GM18517 (cell line): ENCODE measurements around the gene FOXA3.
"Not testable (repeated sequence)": the region's sequence is repeated elsewhere in the genome, so short reads cannot be mapped to it uniquely, and the experiment has no call there.

Experiments
- ATAC-seq: cut with Tn5 transposase; IDR thresholded peaks from one replicate; pipeline ENCODE4 v1.9.1; 2021; ENCODE audit warnings: mild to moderate bottlenecking, moderate library complexity; ENCODE audit not compliant: unreplicated experiment

Gene FOXA3

DNA sequence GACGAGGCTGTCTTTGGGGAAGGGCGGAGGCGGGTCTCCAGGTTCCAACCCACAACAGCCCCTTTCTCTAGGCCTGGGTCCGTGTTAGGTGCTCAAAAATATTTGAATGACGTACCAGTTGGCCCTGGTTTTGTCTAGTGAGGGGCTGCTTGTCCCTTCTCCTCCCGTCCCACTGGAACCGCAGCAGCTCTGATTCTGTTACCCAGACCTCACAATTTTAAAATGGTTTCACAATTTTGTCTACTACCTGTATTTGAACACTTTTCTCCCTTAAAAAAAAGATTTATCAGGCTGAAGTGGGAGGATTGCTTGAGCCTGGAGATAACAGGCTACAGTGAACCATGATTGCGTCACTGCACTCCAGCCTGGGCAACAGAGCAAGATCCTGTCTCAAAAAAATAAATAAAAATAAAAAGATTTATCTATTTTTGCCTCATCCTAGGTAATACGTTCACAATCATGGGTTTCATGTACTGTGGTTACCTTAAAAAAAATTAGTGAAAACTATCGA is 23.1 kb downstream of the FOXA3 start:
- ATAC-seq, result no peak

DNA sequence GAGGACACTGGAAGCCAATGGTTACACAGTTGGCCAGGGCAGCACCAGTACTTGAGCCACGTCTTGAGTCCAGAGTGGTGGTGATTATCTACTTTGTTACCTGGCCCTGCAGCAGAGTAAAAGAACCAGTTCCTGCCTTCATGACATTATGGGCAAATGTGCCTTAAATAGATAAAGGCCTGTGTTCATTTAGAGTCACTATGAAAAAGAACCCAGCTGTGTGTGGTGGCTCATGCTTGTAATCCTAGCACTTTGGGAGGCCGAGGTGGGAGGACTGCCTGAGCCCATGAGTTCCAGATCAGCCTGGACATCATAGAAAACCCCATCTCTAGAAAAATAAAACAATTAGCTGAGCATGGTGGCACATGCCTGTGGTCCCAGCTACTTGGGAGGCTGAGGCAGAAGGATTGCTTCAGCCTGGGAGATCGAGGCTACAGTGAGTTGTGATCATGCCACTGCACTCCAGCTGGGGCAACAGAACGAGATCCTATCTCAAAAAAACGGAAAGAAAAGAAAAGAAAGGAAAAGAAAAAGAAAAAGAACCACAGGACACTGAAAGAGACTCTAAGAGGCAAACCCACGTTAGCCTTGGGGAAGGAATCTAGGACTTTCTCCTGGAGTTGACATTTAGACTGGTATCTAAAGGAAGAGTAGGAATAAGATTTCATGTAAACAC is 25.2 kb downstream of the FOXA3 start:
- ATAC-seq, result no peak

DNA sequence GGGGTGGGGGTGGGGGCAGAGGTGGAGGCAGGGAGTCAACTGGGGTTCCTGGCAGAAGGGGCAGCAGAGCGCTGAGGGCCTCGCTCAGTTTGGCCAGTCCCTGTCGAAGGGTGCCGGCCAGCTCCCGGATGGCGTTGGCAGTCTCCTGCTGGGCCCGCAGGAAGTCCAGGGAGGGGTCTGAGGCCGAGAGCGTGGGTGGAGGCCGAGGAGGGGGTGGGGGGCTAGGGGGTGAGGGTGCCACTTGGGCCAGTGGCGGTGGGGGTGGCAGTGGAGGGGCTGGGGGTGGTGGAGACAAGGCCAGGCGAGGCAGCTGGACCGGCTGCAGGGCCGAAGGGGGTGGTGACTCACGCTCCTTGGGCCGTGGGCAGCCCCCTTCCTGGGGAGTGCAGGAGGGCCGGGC is 26.8 kb downstream of the FOXA3 start:
- ATAC-seq, result no peak

DNA sequence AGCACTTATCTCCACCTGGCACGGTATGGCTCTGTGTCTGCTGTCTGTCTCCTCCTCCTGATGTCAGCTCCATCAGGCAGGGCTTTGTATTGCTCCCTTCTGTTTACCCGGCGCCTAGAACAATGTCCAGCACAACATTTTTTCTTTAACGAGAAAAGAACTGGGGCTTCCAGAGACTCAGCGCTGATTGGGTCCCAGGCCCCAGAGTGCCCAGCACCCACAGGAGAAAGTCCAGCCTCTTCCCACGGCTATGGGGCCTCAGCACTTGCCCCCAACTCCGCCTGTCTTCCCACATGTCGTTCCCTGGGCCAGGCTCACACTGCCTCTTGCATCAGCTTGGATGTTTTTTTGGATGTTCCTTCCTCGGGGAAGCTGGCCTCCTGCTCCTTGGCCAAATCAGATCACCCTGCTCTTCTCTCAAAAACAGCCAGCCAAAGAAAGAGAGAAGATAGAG is 31.4 kb downstream of the FOXA3 start:
- no peak for ATAC-seq

DNA sequence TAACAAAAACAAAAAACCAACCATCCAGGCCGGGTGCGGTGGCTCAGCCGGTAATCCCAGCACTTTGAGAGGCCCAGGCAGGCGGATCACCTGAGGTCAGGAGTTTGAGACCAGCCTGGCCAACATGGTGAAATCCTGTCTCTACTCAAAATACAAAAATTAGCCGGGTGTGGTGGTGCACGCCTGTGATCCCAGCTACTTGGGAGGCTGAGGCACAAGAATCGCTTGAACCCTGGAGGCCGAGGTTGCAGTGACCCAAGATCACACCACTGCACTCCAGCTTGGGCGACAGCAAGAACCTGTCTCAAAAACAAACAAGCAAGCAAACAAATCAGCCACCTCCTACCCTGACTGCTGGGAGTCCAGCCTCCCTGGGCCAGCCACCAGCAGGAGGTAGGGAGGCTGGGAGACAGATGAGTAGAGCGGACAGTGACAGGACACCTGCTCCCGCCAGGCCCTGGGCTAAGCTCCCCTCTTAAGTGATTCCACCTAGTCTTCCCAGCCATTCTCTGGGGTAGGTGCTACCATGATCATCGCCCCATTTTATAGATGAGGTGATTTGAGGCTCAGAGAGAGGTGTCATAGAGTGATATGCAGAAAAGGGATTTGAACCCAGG is 32.0 kb downstream of the FOXA3 start:
- not testable (repeated sequence) for ATAC-seq

DNA sequence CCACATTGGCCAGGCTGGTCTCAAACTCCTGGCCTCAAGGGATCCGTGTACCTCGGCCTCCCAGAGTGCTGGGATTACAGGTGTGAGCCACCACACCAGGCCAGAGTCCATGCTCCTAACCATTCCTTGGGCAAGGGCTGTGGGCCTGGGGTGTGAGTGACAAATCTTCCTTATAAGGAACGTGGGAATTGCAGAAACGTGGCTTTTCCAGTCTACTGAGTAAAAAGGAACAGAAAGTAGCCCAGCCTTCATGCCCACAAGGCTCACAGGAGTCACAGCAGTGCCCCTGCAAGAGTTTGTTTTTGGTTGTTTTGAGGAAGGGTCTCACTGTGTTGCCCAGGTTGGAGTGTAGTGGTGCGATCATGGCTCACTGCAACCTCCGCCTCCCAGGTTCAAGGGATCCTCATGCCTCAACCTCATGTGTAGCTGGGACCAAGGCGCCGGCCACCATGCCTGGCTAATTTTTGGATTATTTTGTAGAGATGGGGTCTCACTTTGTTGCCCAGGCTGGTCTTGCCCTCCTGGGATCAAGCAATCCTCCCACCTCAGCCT is 33.2 kb downstream of the FOXA3 start:
- ATAC-seq, result no peak

DNA sequence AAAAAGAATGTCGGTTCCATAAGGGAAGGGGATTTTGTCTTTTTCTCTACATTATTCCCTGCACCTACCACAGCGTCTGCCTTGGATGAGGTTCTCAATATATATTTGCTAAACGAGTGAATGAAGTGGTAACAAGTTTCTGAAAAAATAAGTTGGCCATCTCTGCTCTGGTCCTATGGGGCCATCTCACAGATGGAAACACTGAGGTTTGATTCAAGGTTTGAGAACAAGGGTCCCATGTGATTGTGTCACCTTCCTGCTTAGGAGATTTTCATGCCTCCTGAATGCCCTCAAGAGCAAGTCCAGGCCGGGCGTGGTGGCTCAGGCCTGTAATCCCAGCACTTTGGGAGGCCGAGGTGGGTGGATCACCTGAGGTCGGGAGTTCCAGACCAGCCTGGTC is 35.1 kb downstream of the FOXA3 start:
- ATAC-seq, result no peak

DNA sequence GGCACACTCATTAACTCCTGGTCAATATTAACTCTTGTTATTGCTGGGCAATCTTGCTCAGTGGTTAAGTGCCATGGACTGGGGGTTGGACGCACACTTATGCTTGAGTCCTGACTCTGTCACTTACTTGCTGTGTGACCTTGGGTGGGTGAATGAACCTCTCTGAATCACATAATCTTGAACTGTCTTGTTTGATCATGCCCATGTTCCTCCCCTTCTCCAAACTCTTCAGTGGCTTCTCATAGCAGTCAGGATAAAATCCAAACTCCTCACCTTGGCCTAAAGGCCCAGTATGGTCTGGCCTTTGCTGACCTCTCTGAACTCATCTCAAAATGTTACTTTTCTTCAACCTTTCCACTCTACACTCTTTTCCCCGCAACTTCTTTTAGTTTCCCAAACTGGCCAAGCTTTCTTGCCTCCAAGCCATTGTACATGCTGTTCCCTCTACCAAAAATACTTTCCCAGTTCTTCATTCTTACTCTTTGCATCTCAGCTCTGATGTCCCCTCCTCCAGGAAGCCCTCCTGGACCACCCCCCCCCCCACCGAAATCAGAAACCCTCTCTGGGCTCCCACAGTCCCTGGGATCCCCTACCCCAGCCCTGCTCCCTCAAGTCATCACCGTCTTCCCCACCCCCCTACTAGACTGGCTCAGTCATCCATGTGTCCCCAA is 35.9 kb downstream of the FOXA3 start:
- no peak for ATAC-seq

DNA sequence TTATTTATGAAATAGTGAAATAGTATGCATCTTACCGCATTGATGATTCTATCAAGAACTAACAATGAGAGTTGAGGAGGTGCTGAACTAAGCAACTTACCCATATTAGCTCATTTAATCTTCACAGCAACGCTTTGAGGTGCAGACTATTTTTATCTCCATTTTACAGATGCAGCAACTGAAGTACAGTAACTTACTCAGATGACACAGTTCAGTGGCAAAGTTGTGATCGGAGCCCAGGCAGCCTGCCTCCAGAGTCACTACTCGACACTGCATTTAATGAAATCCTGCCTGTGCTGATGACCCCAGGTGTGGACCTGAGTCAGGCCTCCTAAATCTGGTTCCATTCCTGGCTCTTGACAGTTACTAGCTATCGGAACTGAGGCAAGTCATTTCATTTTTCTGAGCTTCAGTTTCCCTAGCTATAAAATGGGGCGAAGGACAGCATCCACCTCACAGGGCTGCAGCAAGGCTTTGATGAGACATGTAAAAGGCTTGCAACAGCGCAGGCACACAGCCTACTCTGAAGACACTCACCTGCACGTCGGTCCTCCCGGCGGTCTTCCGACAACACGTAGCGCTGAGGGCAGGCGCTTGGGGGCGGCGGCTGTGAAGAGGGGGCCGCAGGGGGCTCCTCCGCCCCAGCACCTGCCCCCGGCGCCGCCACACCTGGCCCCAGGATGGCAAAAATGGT is 36.8 kb downstream of the FOXA3 start:
- no peak for ATAC-seq

DNA sequence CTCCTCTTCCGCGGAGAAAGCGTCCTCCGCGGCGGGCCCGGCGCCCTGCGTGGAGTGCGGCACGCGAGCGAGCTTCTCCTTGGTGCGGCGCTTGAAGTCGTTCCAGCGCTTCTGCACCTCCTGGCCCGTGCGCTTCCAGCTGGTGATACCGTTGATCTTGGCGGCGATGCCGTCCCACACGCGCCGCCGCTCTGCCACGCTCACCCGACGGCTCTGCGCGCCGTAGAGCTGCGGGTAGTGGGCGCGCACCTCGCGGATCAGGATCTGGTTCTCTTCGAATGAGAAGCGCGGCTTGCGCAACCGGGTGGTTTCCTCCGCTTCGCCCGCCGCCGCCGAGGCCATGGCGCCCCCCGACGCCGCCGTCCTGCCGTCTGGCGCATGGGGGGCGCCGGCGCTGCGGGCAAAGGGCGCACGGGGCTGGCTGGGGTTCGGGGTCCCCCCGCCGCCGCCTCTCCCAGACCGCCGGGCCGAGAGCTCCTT is 37.3 kb downstream of the FOXA3 start:
- no peak for ATAC-seq

DNA sequence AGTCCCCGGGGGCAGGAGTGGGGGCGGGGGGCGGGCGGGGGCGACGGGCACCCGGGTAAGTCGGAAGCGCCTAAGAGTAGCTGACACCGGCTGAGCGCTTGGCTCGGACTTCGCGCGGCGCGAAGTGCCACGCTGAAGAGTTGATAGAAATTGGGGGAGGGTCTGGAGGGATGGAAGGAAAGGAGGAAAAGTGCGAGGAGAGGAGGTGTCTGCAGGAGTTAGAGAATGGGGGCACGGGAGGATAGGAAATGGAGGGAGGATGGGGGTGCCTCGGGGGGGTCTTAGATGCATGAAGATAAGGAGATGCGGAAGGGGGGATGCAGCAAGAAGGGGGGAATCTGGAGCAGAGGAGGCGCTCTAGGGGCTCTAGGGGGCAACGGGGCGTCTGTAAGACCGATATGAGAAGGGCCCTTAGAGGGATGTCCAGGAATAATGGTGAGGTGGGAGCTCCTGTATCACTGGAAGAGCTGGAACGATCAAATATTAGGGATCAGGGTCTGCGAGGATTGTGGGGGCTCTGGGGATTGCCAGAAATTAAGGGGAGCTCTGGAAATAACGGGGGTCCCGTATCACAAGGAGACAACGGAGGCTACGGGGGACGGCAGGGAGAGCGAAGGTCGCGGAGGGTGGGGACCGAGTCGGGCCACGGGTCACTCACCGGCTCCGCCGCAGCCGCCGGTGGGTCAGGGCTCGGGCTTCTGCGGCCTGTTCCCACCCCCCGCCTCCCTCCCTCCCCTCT is 38.0 kb downstream of the FOXA3 start, which contains the start of gene MYPOP:
TSS of gene MYPOP (minus strand) at position 702 of the 739 bp plus-strand sequence. CDS start 840 bp downstream, outside the sequence.
- ATAC-seq, result no peak

DNA sequence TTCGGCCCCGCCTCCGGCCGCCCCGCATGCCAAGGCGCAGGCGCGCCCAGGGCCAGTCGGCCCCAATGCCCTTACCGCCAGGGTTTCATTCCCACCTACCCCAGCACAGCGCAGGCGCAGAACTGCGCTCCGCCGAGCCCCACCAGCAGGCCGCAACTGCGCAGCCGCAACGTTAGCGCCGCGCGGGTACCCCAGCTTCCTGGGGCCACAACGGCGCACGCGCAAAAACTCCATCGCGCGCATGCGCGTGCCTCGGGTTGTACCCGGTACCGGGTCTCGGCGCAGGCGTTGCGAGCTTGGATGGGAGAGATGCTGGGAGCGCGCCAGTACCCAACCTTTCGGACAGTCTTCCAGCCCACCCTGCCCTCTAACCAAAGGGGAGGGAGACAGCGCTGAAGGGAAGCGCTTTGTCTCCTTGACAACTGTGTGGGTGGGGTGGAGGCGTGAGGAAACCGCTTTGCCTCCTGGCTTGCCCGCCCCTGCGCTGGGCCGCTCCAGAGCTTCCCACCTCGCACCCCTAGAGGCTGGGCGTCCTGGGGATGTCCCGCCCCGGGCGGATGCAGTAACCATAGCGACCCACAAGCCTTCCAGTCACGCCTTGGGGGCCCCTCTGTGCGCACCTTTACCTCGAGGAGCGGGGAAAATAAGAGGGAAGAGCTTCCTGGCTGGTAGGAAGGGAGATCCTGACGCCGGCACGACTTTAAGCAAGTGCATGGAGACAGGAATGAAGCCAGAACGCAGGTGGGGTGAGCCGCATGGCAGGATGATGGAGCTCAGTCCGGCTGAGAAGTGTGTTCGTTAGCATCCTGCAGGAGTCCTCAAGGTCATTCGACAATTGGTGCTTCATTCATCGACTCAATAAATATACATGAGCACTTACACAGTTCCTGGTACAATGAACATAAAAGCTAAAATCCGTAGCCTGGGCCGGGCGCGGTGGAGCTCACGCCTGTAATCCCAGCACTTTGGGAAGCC is 38.8 kb downstream of the FOXA3 start:
- ATAC-seq, result peak; percentile 89

DNA sequence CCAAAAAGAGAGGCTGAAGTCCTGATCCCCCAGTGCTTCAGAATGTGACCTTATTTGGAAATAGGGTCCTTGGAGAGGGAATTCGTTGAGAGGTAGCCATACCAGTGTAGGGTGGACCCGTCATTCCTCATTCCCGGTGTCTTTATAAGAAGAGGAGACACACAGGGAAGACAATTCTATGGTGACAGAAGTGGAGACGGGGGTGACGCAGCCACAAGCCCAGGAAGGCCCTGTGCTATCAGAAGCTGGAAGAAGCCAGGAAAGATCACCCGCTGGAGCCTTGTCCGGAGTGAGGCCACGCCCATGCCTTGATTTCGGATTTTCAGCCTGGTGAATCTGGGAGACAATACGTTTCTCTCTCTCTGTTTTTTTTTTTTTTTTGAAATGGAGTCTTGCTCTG is 40.9 kb downstream of the FOXA3 start:
- no peak for ATAC-seq

DNA sequence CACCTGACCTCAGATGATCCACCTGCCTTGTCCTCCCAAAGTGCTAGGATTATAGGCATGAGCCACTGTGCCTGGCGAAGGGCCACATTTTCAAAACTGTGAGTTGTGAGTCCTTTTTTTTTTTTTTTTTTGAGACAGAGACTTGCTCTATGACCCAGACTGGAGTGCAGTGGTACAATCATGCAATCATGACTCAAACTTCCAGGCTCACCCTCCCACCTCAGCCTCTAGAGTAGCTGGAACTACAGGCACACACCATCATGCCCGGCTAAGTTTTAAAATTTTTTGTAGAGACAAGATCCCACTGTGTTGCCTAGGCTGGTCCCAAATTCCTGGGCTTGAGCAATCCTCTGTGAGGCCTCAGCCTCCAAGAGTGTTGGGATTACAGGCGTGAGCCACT is 42.1 kb downstream of the FOXA3 start:
- ATAC-seq, result no peak

DNA sequence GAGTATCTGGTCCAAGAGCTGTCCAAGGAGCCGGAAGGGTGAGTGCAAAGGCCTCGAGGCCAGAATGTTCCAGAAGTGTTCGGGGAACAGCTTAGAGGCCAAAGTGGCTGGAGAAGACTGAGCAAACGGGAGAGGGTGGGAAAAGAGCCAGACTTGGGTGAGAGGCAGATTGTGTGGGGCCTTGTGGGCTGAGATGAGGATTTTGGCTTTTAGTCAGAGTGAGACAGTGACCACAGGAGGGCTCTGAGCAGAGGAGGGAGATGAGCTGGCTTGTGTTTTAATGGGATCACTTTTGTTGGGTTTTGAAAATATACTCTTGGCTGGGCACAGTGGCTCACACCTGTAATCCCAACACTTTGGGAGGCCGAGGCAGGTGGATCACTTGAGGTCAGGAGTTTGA is 44.8 kb downstream of the FOXA3 start:
- no peak for ATAC-seq

DNA sequence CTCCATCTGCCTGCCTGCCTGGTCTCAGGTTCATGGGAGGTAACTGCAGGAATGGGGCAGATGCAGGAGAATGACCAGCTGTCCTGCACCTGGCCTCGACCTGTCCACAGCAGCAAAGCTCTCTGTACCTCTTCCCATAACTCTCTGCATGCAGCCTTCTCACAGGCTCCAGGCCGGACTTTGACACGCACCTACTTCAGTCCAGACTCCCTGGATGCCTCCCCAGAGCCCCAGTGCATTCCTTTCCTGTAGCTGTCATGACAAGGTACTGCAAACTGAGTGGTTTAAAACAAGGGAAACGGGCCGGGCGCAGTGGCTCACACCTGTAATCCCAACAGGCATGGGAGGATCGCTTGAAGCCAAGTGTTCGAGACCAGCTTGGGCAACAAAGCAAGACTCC is 47.2 kb downstream of the FOXA3 start:
- no peak for ATAC-seq

DNA sequence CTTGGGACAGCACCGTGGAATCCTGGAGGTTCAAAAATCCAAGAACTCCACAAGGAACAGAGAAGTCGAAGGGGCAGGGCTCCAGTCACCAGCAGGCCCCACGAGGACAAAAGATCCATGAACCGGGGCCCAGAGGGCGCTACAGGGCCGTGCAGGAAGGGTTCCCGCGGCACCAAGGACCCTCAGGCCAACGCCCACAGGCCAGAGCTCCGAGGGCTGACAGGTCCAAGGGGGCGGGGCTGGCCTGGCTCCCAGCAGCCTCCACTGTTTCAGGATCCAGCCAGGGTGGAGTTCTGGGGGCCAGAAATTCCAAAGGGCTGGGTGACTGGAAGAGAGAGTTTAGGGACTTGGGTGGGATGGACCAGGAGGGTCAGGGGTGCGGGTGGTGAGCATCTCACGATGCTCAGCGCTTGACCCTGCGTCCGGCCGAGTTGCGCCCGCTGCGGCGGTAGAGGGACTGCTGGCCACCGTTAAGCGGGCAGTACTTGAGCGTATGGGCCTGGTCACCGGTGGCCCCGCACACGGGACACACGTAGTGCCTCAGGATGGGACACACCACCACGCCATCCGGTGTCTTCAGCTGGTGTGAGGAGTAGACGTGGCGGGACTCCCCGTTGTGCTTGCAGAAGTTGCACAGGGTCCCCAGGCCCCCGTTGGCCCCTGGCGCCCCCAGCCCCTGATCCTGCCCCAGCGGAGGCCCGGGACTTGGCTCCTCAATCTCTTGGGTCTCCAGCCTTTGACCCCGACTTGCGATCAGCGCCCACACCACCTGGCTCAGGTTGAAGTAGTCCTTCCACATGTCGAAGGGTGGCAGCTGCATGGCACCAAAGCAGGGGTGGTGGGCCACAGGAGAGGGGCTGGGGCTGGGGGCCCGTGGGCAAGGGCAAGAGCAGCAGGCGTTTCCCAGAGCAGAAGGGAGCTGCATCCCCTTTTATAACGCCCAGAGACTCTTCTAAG is 50.0 kb downstream of the FOXA3 start, which contains the start of gene NANOS2:
TSS of gene NANOS2 (minus strand) at position 905 of the 957 bp plus-strand sequence. CDS start at position 820, 85 bp downstream.
- no peak for ATAC-seq
